Activated CD8-positive, alpha-beta memory T cell treated with anti-CD3 and anti-CD28 coated beads, Interleukin-2, amount 50 U/mL, for 24 hours (primary cell): ENCODE data around the gene CNTLN.
"Not testable (repeated sequence)": the region's sequence is repeated elsewhere in the genome, so short reads cannot be mapped to it uniquely, and the experiment has no call there.

Experiments used
- DNase-seq: peaks from one replicate; pipeline ENCODE4 v3.0.0-alpha.2; 2020; ENCODE audit errors: extremely low read depth

The CNTLN gene

GRCh38 chr9:17509151-17509550 is 374.3 kb downstream of the CNTLN start:
- no peak for DNase-seq

GRCh38 chr9:17509701-17510100 is 374.9 kb downstream of the CNTLN start:
- no peak for DNase-seq

- no peak for DNase-seq
Measured at GRCh38 chr9:17519761-17520160, 384.9 kb downstream of the CNTLN start.

- DNase-seq = no peak
Measured at GRCh38 chr9:17520268-17521064, 385.6 kb downstream of the CNTLN start.

- DNase-seq = no peak
Measured at GRCh38 chr9:17521100-17521855, 386.4 kb downstream of the CNTLN start.

- DNase-seq = not testable (repeated sequence)
Measured at GRCh38 chr9:17526726-17527125, 391.9 kb downstream of the CNTLN start.

- DNase-seq = no peak
Measured at GRCh38 chr9:17528859-17529258, 394.0 kb downstream of the CNTLN start.

GRCh38 chr9:17531642-17532254 is 396.9 kb downstream of the CNTLN start:
- no peak for DNase-seq

- DNase-seq = no peak
Measured at GRCh38 chr9:17532461-17532860, 397.6 kb downstream of the CNTLN start.

GRCh38 chr9:17535176-17535575 is 400.3 kb downstream of the CNTLN start:
- no peak for DNase-seq

- no peak for DNase-seq
Measured at GRCh38 chr9:17536027-17536426, 401.2 kb downstream of the CNTLN start.

- no peak for DNase-seq
Measured at GRCh38 chr9:17551023-17551422, 416.2 kb downstream of the CNTLN start.
